Inferior parietal cortex (tissue), 1 donor: ENCODE measurements around the gene ALDH5A1.
A peak's percentile ranks its signal among the peaks of the same experiment; 100 is the strongest.
"Not testable (repeated sequence)": the region's sequence is repeated elsewhere in the genome, so short reads cannot be mapped to it uniquely, and the experiment has no call there.

Experiments
- DNase-seq: peaks from one replicate; pipeline ENCODE4 v3.0.0-alpha.2; 2016; ENCODE audit errors: extremely low spot score

ALDH5A1 gene

GRCh38 chr6:24486065-24486464, 8.7 kb upstream of the ALDH5A1 start:
- DNase-seq: no peak

DNA sequence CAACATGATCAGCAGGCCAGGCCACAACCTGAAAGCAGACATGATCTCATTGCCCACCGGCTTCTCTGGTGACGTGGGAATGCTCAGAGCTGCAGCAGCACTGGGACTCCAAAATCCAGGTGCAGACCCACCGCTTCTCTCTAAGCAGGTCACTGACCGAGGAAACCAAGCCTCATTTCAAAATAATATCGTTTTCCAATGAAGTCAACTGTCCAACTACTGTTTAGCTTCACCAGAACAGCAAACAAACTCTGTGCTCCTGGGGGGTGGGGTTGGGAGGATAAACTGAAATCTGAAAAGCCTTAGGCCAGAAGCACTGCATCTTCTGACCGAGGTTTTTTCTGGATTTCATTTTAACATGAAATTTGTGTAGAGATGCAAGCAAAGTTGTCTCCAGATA, 5.3 kb upstream of the ALDH5A1 start, which contains the start of gene GPLD1:
GPLD1 (minus strand) TSS at position 109 of the 400 bp plus-strand sequence; CDS start at position 42, 67 bp downstream.
- DNase-seq: no peak

DNA sequence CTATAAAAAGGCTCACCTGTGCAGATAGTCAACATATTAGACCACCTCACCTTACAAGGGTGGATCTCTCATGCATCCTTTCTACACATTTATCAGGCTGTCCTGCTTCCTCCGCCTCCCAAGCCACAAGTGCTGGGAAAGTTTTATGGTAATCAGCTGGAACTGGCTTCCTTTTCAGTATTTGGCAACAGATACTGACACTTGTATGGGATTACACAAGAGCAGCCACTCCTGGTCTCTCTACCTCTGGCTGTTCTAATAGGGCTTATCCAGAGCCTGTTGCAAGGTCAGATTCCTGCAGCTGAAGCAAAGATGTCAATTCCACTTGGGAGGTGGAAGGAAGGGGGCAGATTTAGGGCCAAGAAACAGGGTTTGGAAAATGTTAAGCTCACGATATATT, 4.9 kb upstream of the ALDH5A1 start:
- DNase-seq: no peak

GRCh38 chr6:24490948-24491347, 3.8 kb upstream of the ALDH5A1 start:
- DNase-seq: no peak

- no peak for DNase-seq
These were observed 2.3 kb upstream of the ALDH5A1 start for GRCh38 chr6:24492475-24492874.

GRCh38 chr6:24493945-24494820, 586 bp upstream of the ALDH5A1 start:
- peak; percentile 19 for DNase-seq

- no peak for DNase-seq
These were observed 2.6 kb downstream of the ALDH5A1 start for GRCh38 chr6:24497254-24497970.

DNA sequence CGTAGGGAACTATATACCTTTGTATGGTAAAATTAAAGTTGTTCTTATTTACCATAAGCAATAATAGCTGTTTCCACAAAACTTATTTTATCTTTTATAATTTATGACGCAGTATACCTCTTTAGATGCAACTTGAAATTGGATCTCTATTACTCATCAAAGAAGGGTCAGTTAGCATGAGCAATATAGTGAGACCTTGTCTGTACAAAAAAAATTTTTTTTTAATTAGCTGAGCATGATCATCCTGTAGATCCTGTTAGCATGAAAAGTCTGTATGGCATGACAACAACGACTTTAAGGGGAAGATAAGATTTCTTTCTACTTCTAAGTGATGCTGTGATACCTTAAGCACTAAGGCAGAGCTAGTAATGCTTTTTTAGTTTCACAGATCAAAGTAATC, 5.9 kb downstream of the ALDH5A1 start:
- no peak for DNase-seq

DNA sequence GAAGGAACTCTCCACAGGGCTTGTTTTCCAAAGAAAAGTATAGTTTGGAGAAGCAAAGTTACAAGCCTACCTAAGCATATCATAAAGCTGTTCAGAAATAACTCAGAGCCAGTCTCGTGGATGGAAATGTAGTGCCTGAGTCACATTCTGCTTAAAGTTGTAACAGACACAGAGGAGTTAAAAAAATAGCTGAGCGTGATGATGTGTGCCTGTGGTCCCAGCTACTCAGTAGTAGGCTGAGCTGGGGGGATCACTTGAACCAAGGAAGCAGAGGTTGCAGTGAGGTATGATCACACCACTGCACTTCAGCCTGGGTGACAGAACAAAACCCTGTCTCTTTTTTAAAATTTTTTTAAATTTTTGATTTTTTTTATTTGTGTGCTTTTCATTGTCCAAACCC, 6.6 kb downstream of the ALDH5A1 start:
- DNase-seq: no peak

GRCh38 chr6:24501914-24502313, 7.1 kb downstream of the ALDH5A1 start:
- DNase-seq: no peak

DNA sequence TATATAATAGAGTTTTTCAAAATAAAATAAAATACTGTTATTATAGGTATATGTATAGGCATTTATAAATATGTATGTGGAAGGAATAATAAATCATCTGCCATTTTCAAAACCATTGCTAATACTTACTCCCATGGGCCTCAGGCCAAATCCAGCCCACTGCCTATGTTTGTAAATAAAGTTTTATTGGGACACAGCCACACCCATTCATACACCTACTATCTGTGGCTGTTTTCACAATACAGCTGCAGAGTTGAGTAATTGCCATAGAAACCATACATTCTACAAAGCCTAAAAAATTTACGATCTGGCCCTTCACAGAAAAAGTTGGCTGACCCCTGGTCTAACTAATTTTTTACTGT, 9.5 kb downstream of the ALDH5A1 start:
- DNase-seq: no peak

DNA sequence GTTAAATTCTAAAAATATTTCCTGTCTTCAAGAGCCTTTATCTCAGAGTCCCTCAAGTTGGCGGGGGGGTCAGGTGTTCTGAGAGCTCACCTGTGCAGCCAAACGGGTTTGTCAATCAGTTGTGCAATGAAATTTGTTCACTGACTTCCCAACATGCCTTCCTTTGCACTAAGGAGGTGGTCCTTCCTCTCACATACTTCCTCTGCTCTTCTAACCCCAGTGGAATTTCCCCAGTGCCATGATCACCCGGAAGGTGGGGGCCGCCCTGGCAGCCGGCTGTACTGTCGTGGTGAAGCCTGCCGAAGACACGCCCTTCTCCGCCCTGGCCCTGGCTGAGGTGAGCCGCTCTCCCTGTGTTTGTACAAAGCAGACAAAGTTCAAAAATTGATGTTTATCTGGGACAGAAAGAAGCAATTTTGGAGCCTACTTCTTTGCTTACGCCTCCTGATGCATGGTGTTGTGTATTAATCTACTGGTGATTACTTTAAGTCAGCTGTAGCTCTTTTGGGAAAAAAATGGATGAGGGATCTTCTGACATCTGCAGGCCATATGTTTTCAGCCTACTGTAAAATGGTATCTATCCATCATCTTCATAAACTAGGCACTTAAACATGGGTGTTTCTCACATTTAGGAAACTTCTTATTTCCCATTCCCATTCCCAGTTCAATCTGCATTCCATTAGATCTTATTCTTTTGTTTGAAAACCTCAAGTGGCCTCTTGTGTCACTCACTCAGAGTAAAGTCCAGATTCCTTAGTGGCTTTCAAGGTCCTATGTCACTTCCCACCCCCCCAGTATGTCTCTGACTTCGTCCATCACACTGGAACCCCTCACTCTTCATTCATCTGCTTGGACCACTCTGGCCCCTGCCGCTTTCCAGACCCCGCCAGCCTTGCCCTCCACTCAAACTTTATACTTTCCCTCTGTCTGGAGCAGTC, 10.1 kb downstream of the ALDH5A1 start:
- DNase-seq: no peak

- no peak for DNase-seq
These were observed 12.2 kb downstream of the ALDH5A1 start for GRCh38 chr6:24506814-24507520.

DNA sequence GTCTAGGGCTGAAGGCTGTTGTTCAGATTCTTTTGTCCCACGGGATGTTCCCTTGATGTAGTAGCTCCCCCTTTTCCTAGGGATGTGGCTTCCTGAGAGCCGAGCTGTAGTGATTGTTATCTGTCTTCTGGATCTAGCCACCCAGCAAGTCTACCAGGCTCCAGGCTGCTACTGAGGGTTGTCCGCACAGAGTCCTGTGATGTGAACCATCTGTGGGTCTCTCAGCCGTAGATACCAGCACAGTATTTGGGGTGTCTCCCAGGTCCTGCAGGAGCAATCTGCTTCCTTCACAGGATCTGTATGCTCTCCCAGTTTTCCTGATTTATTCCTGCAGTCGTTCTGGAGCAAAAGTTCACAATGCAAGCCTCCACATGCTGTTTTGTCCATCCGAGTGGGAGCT, 17.2 kb downstream of the ALDH5A1 start:
- DNase-seq: not testable (repeated sequence)

- DNase-seq: no peak
These were observed 18.8 kb downstream of the ALDH5A1 start for GRCh38 chr6:24513602-24514001.

DNA sequence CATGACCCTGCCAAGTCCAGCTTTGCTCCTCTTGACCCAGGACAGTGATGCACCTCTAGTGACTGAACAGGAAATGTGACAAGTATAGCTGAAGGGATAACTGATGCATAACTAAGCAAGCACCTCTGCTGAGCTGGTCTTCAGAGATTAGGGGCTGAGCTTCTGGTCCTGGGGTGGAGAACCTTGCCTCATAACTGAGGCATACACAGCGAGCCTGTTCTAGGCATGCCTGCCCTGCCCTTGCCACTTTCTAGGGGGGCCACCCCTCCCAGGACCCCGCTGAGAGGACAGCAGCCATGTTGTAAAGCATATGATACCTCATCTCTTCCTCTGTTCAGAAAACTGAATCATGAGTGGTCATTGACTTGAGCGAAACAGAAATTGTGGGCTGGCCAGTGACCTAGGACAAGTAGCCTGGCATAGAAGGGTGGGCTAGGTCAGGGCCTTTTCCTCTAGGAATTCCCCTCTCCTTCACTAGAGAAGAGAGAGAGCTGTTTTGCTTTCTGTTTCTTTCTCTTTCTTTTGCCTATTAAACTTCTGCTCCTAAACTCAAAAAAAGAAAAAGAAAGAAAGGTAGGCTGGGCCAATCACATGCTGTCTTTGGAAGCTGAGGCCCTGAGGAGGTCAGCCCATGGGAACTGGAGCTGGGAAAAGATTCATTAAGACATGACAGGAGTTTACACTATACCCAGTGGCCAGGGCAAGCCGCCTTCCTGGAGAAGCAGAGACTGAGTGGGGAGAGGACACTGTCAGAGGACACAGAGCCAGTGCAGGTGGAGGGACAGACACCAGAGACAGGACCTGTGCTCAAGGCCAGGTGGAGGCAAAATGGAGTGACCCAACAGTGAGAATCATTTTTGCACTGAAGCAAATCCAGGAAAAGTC, 23.1 kb downstream of the ALDH5A1 start:
- no peak for DNase-seq

DNA sequence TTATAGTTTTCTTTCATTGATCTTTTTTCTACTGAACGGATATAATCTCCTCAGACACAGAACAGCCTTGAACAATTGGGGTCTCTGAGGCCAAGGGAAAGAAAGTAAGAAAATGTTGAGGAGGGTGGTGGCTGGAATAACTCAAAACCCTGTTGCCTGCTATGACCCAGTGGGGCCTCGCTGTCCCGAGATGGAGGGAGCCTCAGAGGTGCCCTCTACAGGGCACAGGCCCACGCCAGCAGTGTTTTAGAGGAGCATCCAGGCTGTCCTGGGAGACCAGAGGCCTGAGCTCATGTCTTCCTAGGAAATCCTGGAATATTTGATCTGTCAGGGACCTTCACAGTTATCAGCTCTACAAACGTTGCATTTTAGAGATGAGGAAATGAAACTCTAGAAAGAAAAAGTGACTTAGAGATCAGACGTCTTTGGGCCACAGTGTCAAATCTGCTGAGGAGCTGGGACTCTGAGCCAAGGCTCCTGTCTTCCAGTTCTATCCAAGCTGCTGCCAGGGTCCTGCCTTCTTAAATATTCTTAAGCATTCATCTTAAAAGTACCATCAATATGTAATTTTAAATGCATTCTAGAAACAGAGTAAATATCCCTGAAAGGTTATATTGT, 26.3 kb downstream of the ALDH5A1 start:
- DNase-seq: no peak

GRCh38 chr6:24522228-24523176, 27.7 kb downstream of the ALDH5A1 start:
- DNase-seq: peak; percentile 43

DNA sequence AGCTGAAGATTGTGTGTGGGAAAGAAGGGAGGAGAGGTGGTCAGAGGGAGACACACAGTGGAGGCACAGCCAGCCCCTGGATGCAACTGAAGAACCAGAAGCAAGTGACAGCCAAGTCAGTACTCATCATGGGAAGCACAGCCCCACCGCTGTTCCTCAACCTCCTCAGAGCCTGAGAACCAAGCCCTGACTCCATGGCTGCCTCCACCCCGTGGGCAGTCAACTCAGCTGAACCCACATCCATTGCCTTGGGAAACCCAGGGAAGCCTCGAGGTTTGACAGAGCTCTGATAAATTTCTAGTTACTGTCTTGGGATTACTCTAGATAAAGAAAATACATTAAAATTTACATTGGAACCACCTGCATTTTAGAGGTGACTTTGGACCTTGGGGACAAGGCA, 29.6 kb downstream of the ALDH5A1 start:
- no peak for DNase-seq
